Measurements from ENCODE around the gene CD2AP.

CD2AP gene

DNA sequence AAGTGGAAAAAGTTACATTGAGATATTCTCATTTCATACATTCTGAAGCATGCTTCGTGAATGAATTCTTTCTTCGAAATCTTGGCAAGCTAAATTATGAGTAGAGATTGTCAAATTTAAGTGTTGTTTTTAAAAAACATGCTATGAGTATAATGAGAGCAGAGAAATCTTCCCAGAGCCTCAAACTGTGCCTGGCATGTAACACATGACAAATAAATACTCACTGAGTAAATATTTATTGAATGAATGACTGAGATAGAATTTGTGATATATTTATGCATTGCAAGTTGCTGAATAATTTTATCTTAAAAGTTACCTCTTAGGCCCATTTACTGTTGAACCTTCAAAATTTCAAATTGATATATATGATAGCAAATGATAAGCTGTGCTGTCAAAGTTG is 24.7 kb upstream of the CD2AP start:
- TF ChIP-seq, protein P1, sequence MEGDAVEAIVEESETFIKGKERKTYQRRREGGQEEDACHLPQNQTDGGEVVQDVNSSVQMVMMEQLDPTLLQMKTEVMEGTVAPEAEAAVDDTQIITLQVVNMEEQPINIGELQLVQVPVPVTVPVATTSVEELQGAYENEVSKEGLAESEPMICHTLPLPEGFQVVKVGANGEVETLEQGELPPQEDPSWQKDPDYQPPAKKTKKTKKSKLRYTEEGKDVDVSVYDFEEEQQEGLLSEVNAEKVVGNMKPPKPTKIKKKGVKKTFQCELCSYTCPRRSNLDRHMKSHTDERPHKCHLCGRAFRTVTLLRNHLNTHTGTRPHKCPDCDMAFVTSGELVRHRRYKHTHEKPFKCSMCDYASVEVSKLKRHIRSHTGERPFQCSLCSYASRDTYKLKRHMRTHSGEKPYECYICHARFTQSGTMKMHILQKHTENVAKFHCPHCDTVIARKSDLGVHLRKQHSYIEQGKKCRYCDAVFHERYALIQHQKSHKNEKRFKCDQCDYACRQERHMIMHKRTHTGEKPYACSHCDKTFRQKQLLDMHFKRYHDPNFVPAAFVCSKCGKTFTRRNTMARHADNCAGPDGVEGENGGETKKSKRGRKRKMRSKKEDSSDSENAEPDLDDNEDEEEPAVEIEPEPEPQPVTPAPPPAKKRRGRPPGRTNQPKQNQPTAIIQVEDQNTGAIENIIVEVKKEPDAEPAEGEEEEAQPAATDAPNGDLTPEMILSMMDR (IDR thresholded peaks at IDR 0.05; ENCODE audit: insufficient read depth, missing control alignments), result no peak
- no peak for DNase-seq (ENCODE audit: insufficient read length, low spot score)
- no peak for FAIRE-seq

DNA sequence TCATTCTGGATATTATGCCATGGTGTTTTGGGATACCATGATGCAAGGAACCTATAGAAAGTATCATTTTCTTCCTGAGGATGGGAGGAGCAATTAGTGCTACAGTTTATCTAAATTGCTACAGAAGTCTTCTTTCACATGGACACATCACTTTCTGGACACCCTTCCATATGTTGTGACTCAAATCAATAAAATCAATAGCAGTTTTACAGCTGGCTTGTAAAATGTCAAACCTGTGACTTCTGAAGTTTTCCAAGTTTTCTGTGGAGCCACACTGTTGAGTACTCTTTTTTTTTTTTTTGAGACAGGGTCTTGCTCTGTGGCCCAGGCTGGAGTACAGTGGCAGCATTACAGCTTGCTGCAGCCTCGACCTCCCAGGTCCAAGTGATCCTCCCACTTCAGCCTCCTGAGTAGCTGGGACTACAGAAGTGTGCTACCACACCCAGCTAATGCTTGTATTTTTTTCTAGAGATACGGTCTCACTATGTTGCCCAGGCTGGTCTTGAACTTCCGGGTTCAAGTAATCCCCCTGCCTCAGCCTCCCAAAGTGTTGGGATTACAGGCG is 24.1 kb upstream of the CD2AP start:
- DNase-seq (ENCODE audit: insufficient read length, low spot score) (no peak), FAIRE-seq (no peak)
- TF ChIP-seq, protein P1 (IDR thresholded peaks at IDR 0.05; ENCODE audit: insufficient read depth, missing control alignments), result no peak

DNA sequence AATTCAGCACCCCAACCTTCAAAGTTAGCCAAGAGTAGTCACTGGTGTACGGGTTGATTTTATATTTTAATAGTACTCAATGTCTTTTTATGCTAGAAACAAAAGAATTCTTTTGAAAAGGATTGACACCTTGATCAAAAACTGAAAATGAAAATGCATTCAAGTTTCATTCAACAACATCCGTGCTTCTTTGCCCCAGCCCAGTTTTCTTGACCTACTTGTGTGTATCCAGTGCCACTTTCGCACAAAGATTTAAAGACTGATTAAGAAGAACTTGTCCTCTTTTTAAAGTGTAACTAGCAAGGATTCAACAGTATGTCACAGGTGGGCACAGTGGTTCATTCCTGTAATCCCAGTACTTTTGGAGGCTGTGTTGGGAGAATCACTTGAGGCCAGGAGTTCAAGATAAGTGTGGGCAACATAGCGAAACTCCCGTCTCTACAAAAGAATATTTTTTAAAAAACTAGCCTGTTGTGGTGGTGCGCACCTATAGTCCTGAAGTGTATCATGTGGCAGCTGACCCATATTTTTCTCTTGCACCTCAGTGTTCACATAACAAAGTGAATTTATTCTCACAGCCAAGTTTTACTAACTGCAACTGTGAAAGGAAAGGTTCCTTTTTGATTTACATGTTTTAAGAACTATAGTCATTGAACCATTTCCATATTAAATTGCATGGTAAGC is 22.7 kb upstream of the CD2AP start:
- TF ChIP-seq, protein P1 (IDR thresholded peaks at IDR 0.05; ENCODE audit: insufficient read depth, missing control alignments), result no peak
- no peak for DNase-seq (ENCODE audit: insufficient read length, low spot score)
- no peak for FAIRE-seq

DNA sequence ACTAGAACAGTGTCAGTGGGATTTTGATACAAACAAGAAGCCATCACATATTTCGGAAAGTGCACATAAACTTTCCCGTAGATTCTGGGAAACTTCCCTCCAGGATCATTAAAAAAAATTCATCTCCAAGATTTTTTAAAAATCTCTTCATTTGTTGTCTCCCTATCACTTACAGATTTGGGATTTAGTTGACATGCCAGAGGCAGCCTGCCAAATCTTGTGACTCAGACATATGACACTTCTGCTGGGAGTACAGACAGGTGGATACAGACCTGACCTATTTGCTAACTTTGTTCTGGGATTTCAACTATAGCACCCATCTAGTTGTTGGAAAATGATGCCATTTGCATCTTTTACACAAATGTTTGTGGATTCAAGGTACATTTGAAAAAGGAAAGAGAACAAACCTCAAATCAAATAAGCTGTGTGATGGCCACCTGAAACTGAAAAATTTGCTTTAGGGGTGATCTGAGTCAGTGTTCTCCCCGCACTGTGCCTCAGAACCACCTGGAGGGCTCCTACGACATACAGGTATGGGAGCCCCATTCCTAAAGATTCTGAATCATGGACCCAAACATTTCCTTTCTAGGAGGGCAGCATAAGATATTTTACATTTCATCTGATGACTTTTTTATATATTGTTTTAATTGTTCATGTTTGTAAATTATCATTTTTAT is 21.9 kb upstream of the CD2AP start:
- TF ChIP-seq, protein P1 (IDR thresholded peaks at IDR 0.05; ENCODE audit: insufficient read depth, missing control alignments), result no peak
- FAIRE-seq (no peak), DNase-seq (ENCODE audit: insufficient read length, low spot score) (no peak)

DNA sequence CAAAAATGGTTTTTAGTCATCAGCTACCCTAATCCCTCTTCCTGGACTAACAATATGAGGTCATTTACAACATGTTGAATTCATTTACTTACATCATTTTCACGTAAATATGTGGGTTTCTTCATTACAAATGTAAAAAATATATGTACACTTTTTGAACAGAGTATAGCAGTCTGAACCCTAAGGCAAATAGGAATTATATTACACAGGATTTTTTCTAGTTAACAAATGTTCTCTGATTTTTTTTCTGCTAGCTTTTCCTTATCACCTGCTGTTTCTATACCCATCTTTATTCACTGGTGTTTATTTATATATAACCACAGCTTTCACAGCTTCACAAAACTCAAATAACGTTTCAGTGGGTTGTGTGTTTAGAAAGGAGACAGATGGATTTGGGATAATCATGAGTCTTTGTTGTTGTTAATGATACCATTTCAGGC is 21.0 kb upstream of the CD2AP start:
- FAIRE-seq (no peak), DNase-seq (ENCODE audit: insufficient read length, low spot score) (no peak)
- TF ChIP-seq, protein P1 (IDR thresholded peaks at IDR 0.05; ENCODE audit: insufficient read depth, missing control alignments), result no peak

DNA sequence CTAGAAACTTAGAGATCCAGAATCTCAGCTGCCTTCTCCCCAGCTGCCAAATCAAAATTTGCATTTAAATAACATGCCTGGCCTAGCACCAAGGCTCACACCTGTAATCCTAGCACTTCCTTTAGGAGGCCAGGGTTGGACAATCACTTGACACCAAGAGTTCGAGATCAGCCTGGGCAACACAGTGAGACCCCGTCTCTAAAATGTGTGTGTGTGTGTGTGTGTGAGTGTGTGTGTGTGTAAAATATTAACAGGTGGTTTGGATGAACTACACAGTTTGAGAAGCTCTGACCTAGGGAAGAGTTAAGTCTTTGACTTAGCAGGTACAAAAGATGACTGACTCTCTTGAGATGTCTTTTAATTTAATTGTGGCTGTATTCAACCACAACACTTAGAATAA is 20.2 kb upstream of the CD2AP start:
- TF ChIP-seq, protein P1 (IDR thresholded peaks at IDR 0.05; ENCODE audit: insufficient read depth, missing control alignments), result no peak
- FAIRE-seq (no peak), DNase-seq (ENCODE audit: insufficient read length, low spot score) (no peak)

DNA sequence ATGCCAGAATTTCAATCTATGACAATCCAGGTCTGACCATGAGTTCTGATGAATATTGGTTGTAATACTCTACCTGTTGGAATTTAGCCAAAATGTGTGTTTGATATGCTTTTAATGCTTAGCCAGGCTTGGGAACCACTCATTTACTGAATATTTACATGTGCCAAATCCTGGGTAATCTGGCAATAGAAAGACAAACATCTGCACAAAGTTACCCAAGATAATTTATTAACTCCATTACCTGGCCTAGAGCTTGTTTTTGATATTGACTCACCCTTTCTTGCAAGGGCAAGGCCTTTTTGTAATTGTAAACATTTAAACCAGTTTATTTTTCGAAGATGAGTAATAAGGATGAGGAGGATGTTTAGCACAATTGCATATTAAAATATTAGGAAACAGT is 13.5 kb upstream of the CD2AP start:
- FAIRE-seq (no peak), DNase-seq (ENCODE audit: insufficient read length, low spot score) (no peak)
- TF ChIP-seq, protein P1 (IDR thresholded peaks at IDR 0.05; ENCODE audit: insufficient read depth, missing control alignments), result no peak
